Measurements from ENCODE around the gene TMSB15A.
"Not testable (repeated sequence)": the region's sequence is repeated elsewhere in the genome, so short reads cannot be mapped to it uniquely, and the experiment has no call there.

TMSB15A gene

DNA sequence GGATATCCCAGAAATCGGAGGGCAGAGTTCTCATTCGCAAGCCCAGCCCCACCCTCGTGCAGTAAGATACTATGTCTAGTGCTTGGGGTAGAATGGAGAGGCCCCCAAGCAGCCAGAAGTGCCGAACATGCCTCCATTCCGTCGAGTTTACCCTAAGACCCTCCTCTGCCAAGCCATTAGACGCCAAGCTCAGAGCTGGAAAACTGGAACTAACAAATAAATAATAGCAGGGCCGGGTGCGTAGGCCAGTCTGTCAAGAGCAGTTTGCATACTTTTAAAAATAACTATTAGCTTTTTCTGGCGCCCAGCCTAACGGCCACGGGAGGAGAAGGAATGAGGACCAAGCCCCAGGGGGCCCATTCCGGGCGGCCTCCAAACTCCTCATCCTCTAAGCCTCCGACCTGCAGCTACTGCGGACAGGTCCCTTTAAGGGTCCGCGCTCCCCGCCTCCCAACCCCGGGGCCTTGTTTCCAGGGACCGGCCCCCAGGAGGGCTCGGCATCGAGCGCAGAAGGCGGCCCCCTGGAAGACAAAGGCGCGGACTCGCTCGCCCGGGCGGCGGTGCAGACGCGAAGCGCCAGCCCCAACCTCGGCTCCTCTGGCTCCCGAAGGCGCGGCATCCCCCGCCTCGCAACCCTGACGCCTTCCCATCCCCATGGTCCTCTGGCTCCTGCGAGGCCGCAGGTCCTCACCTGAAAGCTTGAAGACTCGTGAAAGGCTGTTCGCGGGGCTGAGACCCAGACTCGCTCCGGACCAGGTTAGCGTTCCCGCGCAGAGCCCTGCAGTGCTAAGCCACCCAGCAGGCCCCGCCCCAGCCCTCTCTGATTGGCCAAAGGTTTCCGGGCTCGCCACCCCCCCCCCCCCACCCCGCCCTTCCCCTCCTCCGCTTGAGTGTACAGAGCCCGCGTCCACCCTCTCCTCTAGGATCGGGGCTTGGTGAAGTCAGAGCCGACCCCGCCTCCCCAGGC, at the start of gene TMSB15A:
TSS of gene TMSB15A (minus strand) at position 765 of the 967 bp plus-strand sequence.
- DNase-seq (ENCODE audit: low read depth): no peak

DNA sequence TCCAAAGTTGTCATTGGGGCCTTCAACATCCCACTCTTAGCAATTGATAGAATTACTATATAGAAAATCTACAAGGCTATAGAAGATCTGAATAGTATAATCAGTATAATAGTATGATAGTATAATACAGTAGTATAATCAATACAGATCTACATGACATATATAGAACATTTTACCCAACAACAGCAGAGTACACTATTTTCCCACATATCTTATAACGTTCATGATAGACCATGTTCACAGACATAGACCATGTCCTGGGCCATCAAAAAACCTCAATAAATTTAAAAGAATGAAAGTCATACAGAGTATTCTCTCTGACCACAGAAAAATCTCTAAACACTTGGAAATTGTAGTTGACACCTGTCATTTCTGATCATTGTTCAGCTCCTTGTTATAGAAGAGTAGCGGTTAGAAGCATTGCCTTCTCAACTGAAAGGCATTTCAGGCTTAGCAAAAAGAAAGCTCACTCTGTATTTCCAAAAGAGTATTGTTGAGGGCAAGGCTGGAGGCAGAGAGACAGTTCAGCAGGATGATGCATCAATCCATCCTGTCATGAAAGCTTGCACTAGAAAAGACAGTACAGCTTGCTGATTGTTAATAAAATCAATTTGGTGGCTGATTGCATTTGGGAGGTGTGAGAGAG, 44.0 kb upstream of the TMSB15A start:
- no peak for DNase-seq (ENCODE audit: low read depth)

DNA sequence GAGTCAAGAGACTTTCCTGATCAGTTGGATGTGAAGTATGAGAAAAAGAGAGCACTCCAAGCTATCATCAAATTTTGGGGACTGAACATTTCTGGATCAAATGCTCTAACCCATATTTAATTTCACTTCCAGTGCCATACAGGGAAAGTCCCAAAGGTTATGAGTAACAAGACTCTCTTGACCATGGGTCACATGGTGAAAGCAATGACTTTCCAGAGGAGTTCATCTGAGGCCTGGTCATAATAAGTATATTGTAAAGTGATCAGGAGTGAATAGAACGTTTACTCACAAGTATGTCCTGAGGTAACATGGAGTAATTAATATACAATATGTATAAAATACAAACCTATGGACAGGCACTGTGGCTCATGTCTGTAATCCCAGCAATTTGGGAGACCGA, 42.1 kb upstream of the TMSB15A start:
- DNase-seq (ENCODE audit: low read depth): no peak

DNA sequence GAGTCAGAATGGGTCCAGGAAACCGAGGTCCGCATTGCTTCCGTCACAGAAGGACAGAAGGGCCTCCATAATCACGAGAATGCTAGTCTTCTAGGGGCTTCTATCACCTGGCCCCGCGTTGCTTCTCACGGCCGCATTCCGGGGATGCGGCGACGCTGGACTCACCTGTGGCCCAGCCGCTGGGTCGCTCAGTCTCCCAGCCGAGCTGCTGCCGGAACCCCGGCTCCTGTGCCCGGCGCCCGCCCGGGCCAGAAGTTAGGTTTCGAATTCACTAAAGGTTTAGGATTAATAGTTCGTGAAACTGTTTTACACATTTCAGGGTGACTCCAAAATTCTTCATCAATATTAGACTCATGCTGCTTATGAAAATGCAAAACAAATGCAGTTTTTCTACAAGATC, 31.7 kb upstream of the TMSB15A start:
- no peak for DNase-seq (ENCODE audit: low read depth)

DNA sequence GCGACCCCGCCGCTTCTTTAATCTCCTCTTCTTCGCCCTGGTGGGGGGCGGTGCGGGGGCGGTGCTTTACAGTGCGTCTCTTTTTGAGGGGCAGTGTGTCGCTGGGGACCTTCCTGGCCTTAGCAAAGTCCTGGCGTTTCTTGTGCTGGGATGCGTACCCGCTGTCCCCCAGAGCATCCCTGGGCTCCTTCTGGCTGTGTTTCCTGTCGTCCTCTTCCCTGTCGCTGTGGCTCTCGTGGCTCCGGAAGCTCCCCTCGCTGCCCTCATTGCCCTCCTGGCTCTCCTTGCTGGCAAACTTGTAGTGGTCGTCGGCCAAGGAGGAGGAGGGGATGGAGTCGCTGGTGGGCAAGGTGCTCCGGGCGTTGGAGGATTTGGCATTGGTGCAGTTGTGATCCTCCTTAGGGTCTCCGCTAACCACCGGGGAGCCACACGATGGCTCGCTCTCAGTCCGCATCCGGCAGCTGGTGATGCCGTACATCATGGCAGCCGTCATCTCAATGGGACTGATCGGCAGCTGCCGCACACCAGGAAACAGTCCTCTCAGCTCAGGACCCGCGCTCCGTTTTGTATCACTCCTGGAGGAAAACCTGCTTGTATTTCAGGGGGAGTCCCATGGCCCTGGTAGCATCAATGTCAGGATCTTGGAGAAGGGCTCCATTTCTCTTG, 30.4 kb upstream of the TMSB15A start:
- no peak for DNase-seq (ENCODE audit: low read depth)

DNA sequence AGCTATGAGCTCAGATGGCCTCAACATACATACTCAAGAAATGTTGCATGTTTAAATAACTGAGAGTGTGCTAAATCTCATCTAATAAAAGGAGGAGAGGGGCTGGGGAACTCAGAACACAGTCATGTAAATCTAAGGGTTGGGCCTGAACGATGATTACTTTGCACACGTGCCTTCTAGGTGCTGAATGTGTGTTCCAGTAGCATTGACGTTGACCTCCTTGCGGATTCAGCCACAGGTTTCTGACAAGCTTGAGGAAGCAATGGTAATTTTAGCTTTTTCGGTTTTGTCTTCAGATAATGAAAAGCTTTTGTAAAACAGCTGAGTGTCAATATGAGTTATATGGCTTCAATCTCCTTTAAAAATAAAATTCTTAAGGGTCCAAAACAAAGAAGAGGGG, 29.6 kb upstream of the TMSB15A start:
- DNase-seq (ENCODE audit: low read depth): not testable (repeated sequence)

DNA sequence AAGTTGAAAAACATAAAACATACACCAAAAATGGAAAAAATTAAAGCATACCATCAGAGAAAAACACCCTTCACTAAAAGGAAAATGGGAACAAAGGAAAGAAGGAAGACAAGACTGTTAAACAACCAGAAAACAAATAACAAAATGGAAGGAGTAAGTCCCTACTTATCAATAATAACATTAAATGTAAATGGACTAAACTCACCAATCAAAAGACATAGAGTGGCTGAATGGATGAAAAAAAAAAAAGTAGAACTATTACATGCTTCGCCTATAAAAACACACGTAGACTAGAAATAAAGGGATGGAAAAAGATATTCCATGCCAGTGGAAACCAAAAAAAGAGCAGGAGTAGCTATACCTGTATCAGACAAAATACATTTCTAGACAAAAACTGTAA, 19.4 kb upstream of the TMSB15A start:
- DNase-seq (ENCODE audit: low read depth): no peak

DNA sequence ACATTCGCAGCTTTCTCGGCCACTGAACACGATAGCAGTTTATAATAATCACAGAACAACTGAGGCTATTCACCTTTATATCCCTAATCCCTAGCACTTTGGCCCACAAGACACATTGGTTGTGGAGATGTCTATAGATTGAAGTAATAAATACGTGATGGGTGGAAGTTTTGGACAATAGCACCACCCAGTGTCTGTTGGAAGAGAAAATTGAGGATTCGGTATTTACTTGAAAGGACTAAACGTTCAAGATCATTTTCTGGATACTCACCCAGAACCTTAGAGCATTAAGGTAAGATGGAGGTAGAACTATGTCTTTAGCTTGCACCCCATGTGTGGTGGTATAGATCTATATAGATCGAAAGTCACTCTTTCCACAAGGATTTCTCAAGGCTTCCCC, 787 bp upstream of the TMSB15A start:
- DNase-seq (ENCODE audit: low read depth): no peak

DNA sequence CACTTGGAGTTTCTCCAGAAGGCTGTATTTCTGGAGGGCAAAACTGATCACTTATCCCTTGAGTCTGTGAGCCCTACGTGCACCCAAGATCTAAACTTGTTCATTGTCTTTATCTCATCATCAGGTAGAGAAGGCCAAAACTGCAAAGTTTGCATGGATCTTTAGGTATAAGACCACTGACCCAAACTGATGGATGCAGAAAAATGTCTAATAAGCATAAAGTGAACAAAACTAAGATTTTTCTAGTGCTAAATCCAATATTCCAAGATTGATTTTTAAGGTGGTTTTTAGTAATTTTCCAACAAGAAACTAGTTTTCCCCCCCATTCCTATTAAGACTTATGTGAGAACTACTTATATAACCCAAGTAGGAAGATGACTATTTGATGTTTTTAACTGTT, 2.0 kb downstream of the TMSB15A start:
- DNase-seq (ENCODE audit: low read depth): no peak

DNA sequence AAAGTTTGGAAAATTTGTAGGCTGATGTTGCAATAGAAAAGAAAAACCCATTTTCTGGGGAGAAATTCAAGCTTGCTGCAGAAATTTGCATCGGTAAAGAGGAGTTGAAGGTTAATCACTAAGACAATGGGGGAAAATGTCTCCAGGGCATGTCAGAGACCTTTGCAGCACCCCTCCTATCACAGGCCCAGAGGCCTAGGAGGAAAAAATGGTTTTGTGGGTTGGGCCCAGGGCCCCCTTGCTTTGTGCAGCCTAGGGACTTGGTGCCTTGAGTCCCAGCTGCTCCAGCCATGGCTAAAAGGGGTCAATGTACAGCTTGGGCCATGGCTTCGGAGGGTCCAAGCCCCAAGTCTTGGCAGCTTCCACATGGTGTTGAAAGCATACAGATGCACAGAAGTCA, 17.8 kb downstream of the TMSB15A start:
- no peak for DNase-seq (ENCODE audit: low read depth)

DNA sequence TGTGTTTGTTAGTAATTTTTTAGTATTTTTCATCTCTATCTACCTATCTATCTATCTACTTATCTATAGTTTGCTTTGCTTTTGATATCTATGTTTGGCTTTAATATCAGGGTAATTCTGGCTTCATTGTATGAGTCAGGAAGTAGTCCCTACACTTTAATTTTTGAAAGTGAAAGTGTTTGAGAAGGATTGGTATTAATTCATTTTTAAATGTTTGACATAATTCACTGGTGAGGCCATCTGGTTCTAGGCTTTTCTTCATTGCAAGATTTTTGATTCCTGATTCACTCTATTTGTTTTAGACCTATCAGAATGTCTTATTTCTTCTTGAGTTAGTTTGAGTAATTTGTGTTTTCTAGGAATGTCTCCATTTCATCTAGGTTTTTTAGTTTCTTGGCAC, 24.8 kb downstream of the TMSB15A start:
- no peak for DNase-seq (ENCODE audit: low read depth)

DNA sequence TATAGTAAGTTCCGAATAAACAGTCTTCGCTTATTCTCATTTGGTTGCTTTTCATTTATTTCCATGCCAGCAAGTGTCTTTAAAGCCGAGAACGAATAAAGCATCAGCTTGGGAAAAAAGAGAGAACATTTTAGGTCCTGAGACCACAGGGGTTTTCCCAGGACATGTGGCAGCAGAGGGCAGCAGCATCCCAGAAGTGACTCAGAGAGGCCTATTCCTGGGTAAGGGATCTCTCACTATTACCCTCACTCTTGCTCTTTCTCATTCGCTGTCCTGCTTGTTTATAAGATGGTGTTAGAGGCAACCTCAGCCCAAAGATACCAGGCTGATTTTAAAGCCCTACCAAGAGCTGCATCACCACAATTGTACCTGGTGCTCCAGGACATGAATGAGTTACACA, 37.8 kb downstream of the TMSB15A start:
- DNase-seq (ENCODE audit: low read depth): not testable (repeated sequence)

DNA sequence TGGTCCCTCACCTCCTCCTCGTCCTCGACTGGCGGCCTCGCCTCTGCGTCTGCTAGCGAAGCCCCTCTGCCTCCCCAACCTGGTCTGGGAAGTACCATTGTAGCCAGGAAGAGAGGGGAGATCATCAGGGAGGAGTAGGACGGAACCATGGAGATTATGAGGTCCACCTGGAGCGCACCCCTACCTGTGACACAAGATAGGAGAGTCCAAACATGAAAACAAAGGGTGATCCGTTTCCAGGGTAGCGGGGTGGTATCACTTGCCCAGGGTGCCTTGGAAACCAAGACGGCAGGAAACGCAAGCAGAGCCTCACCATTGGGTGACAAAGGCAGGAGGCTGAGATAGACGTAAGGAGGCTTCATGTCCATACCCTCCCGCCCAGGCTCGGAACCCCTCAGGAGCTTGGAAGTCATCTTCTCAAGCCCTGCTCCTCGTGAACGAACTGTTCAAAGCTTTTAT, 44.7 kb downstream of the TMSB15A start, which contains the start of gene TCP11X2:
TSS of gene TCP11X2 (minus strand) at position 51 of the 459 bp plus-strand sequence.
- not testable (repeated sequence) for DNase-seq (ENCODE audit: low read depth)

DNA sequence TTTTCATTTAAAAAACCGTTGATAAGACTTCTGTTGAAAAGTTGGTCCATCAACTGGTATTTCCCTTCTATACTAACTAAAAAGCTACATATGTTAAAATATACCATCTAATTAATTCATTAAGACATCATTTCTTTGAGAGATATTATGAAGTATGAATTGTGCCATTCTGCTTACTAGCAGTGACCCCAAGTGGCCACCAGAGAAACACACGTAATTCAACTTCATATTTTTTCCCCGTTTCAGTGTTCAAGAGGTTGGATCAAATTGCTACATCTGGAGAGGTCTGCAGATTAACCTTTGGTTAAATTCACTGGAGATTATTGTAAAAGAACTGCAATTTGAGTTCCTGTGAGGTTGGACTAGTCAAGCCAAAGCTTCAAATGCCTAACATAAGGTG, 46.3 kb downstream of the TMSB15A start:
- not testable (repeated sequence) for DNase-seq (ENCODE audit: low read depth)
